Muscle of leg (tissue), 11 donors: ENCODE measurements around the gene ADGRD1. TPM values are rescaled to one million over a fixed set of nuclear protein-coding genes. Genes with fewer than 3 reads are reported as not detected.
"Not testable (repeated sequence)": the region's sequence is repeated elsewhere in the genome, so short reads cannot be mapped to it uniquely, and the experiment has no call there.

ENCODE experiments used
- DNase-seq: peaks from one replicate; pipeline ENCODE4 v3.0.0; 2013
- H3K27ac ChIP-seq: one replicate; pipeline ENCODE4 v1.5.1; 2013; ENCODE audit warnings: mild to moderate bottlenecking, low read length, control low read depth
- H3K27me3 ChIP-seq: one replicate; pipeline ENCODE4 v1.6.1; 2013; ENCODE audit warnings: low read length; ENCODE audit not compliant: control insufficient read depth, insufficient read depth
- H3K36me3 ChIP-seq: one replicate; pipeline ENCODE4 v1.6.1; 2013; ENCODE audit warnings: low read length; ENCODE audit not compliant: control insufficient read depth, insufficient read depth
- H3K4me1 ChIP-seq: one replicate; pipeline ENCODE4 v1.6.1; 2013; ENCODE audit warnings: low read length; ENCODE audit not compliant: control insufficient read depth, insufficient read depth
- H3K4me3 ChIP-seq: one replicate; pipeline ENCODE4 v1.5.1; 2013; ENCODE audit warnings: low read length, control low read depth
- H3K9me3 ChIP-seq: replicated peaks from 2 replicates; pipeline ENCODE4 v1.6.1; 2013; ENCODE audit warnings: low read depth, low read length; ENCODE audit not compliant: control insufficient read depth
- WGBS: methylation state at CpG from one replicate; pipeline ENCODE4 v1.1.5; 2013; ENCODE audit warnings: missing lambda C conversion rate; ENCODE audit not compliant: insufficient coverage; 5-methylcytosine and 5-hydroxymethylcytosine counted together
- polyA plus RNA-seq, 8 donors: library from polyadenylated mRNA; unstranded; fragments of 120-200 nt; gene quantifications; one replicate each; pipeline versions ENCODE4 v1.2.1 to v1.2.3, GENCODE V29; 2013; ENCODE audit warnings: inconsistent platforms in 1 of 8, low replicate concordance in 1 of 8; ENCODE audit not compliant: insufficient read length in 8 of 8, insufficient read depth in 1 of 8
- total RNA-seq: library from RNA; stranded (reverse); fragments of 120-200 nt; gene quantifications from one replicate; pipeline ENCODE4 v1.2.4, GENCODE V29; 2013

Gene ADGRD1
- total and polyA plus RNA-seq, 9 donors: 4.9 to 14.7 (median 10.6) TPM

- DNase-seq: no peak
- Histone ChIP-seq H3K4me1 (peaks cover 14% of the 10 kb centered on the region), H3K36me3 (no peaks in the 10 kb centered on the region), H3K9me3 (no peaks in the 10 kb centered on the region), H3K27me3 (no peaks in the 10 kb centered on the region), H3K27ac (no peak overlapping the region), H3K4me3 (no peak overlapping the region)
- WGBS: 67% methylated on average over 1 of the region's 5 CpGs
Observed at GRCh38 chr12:130992979-130993538, 39.4 kb downstream of the ADGRD1 start.

GRCh38 chr12:130993759-130994670 is 40.3 kb downstream of the ADGRD1 start:
- no peak overlapping the region for H3K27ac ChIP-seq
- no peaks in the 10 kb centered on the region for H3K36me3 ChIP-seq
- WGBS: 98% methylated on average over 18 of the region's 32 CpGs
- no peaks in the 10 kb centered on the region for H3K27me3 ChIP-seq
- H3K4me3 ChIP-seq: no peak overlapping the region
- no peaks in the 10 kb centered on the region for H3K9me3 ChIP-seq
- DNase-seq: no peak
- peaks cover 14% of the 10 kb centered on the region for H3K4me1 ChIP-seq

GRCh38 chr12:130994821-130995375 is 41.2 kb downstream of the ADGRD1 start:
- no peaks in the 10 kb centered on the region for H3K27me3 ChIP-seq
- H3K4me3 ChIP-seq: no peak overlapping the region
- WGBS: 82% methylated on average over 8 of the region's 12 CpGs
- peaks cover 8% of the 10 kb centered on the region for H3K4me1 ChIP-seq
- H3K27ac ChIP-seq: no peak overlapping the region
- no peak for DNase-seq
- no peaks in the 10 kb centered on the region for H3K9me3 ChIP-seq
- no peaks in the 10 kb centered on the region for H3K36me3 ChIP-seq

- not testable (repeated sequence) for H3K27me3 ChIP-seq, DNase-seq, H3K4me1 ChIP-seq, H3K9me3 ChIP-seq, H3K36me3 ChIP-seq, H3K4me3 ChIP-seq, H3K27ac ChIP-seq
- WGBS: 80% methylated on average over 2 of the region's 5 CpGs
Observed at GRCh38 chr12:130995386-130995969, 41.8 kb downstream of the ADGRD1 start.

GRCh38 chr12:130998136-130998535 is 44.4 kb downstream of the ADGRD1 start:
- Histone ChIP-seq H3K27ac (no peak overlapping the region), H3K27me3 (no peaks in the 10 kb centered on the region), H3K4me1 (peaks cover 6% of the 10 kb centered on the region), H3K9me3 (no peaks in the 10 kb centered on the region), H3K4me3 (no peak overlapping the region), H3K36me3 (no peaks in the 10 kb centered on the region)
- WGBS: 100% methylated on average over 1 of the region's 5 CpGs
- DNase-seq: no peak

- WGBS: 85% methylated on average over 16 of the region's 16 CpGs
- no peak for DNase-seq
- H3K4me3 ChIP-seq: no peak overlapping the region
- H3K4me1 ChIP-seq: peaks cover 10% of the 10 kb centered on the region
- H3K27ac ChIP-seq: no peak overlapping the region
- H3K27me3 ChIP-seq: no peaks in the 10 kb centered on the region
- H3K36me3 ChIP-seq: no peaks in the 10 kb centered on the region
- H3K9me3 ChIP-seq: no peaks in the 10 kb centered on the region
Observed at GRCh38 chr12:131000000-131000486, 46.3 kb downstream of the ADGRD1 start.

GRCh38 chr12:131001493-131001892 is 47.8 kb downstream of the ADGRD1 start:
- no peaks in the 10 kb centered on the region for H3K27me3 ChIP-seq
- H3K9me3 ChIP-seq: no peaks in the 10 kb centered on the region
- no peak overlapping the region for H3K4me3 ChIP-seq
- DNase-seq: no peak
- H3K4me1 ChIP-seq: peaks cover 10% of the 10 kb centered on the region
- H3K36me3 ChIP-seq: no peaks in the 10 kb centered on the region
- H3K27ac ChIP-seq: no peak overlapping the region
- WGBS: no CpG with 5 or more reads among the region's 1 CpG

- Histone ChIP-seq H3K27ac (peak overlapping the region; percentile 73), H3K9me3 (no peaks in the 10 kb centered on the region), H3K4me1 (peaks cover 14% of the 10 kb centered on the region), H3K4me3 (no peak overlapping the region), H3K27me3 (no peaks in the 10 kb centered on the region), H3K36me3 (no peaks in the 10 kb centered on the region)
- 18% methylated on average over 2 of the region's 2 CpGs for WGBS
- DNase-seq: peak; percentile 87
Observed at GRCh38 chr12:131002216-131002631, 48.5 kb downstream of the ADGRD1 start.

- H3K36me3 ChIP-seq: no peaks in the 10 kb centered on the region
- H3K27ac ChIP-seq: no peak overlapping the region
Observed at GRCh38 chr12:131003036-131003715, 49.5 kb downstream of the ADGRD1 start.

More at GRCh38 chr12:131003036-131003715, 49.5 kb downstream of the ADGRD1 start:
- no peaks in the 10 kb centered on the region for H3K27me3 ChIP-seq
- no peak overlapping the region for H3K4me3 ChIP-seq
- 71% methylated on average over 10 of the region's 18 CpGs for WGBS
- no peak for DNase-seq
- peaks cover 18% of the 10 kb centered on the region for H3K4me1 ChIP-seq
- no peaks in the 10 kb centered on the region for H3K9me3 ChIP-seq
